H1 (cell line): ENCODE measurements around the gene ITPKB. TPM values are rescaled to one million over a fixed set of nuclear protein-coding genes. Genes with fewer than 3 reads are reported as not detected.

Source experiments
- CTCF ChIA-PET: fragments of 300-600 bp; sonication (Branson Sonifier 250); formaldehyde crosslinking; loops from one replicate; lab custom pipeline; 2021; ENCODE audit not compliant: partially characterized antibody; lab: Charles Lee
- POLR2A ChIA-PET: fragments of 300-600 bp; sonication (Branson Sonifier 250); formaldehyde crosslinking; loops from one replicate; lab custom pipeline; 2021; ENCODE audit warnings: inconsistent platforms; ENCODE audit not compliant: partially characterized antibody; lab: Charles Lee
- DNase-seq, 2 experiments: peaks; one replicate each; pipeline versions ENCODE4 v3.0.0 to v3.0.0-alpha.2; 2010 to 2022; ENCODE audit warnings: low spot score in 2 of 2, low read depth in 1 of 2, mixed read lengths in 1 of 2
- FAIRE-seq: peaks from 2 replicates; lab custom pipeline; 2011; peaks lifted over from hg19 to GRCh38; lab: Jason Lieb, UNC
- H2AFZ ChIP-seq: 2 replicates; pipeline ENCODE4 v1.8.1; 2012; ENCODE audit warnings: low read length, inconsistent platforms
- H2AK5ac ChIP-seq: 2 replicates; pipeline ENCODE4 v1.6.1; 2013; ENCODE audit warnings: low read depth, low read length
- H2BK120ac ChIP-seq: replicated peaks from 2 replicates; pipeline ENCODE3; 2013; ENCODE audit warnings: low read depth, low read length, inconsistent platforms
- H2BK12ac ChIP-seq: 2 replicates; pipeline ENCODE4 v1.6.1; 2013; ENCODE audit warnings: low read depth, low read length
- H2BK15ac ChIP-seq: 2 replicates; pipeline ENCODE4 v1.6.1; 2013; ENCODE audit warnings: low read length
- H2BK20ac ChIP-seq: 2 replicates; pipeline ENCODE4 v1.6.1; 2013; ENCODE audit warnings: low read length
- H2BK5ac ChIP-seq: 2 replicates; pipeline ENCODE4 v1.6.1; 2013; ENCODE audit warnings: low read depth, low read length
- H3K14ac ChIP-seq: 2 replicates; pipeline ENCODE4 v1.6.1; 2013; ENCODE audit warnings: inconsistent platforms; ENCODE audit not compliant: insufficient read length
- H3K18ac ChIP-seq: 2 replicates; pipeline ENCODE4 v1.6.1; 2013; ENCODE audit warnings: low read length; ENCODE audit errors: extremely low read depth
- H3K23ac ChIP-seq: 2 replicates; pipeline ENCODE4 v1.6.1; 2013; ENCODE audit warnings: inconsistent platforms; ENCODE audit not compliant: insufficient read length
- H3K23me2 ChIP-seq: 2 replicates; pipeline ENCODE4 v1.6.1; 2013; ENCODE audit warnings: low read depth, low read length
- H3K27ac ChIP-seq: 2 replicates; pipeline ENCODE4 v1.6.1; 2011; ENCODE audit warnings: low read depth, low read length, inconsistent platforms
- H3K27me3 ChIP-seq, 4 experiments: replicated peaks in 1 of 4; 1 replicate in 1 of 4; 2 replicates in 3 of 4; pipeline versions ENCODE4 v1.6.1 to v1.8.1; 2011 to 2013; ENCODE audit warnings: low read length in 3 of 4, mild to moderate bottlenecking in 3 of 4, inconsistent platforms in 2 of 4, mixed read lengths in 2 of 4, moderate library complexity in 1 of 4; ENCODE audit not compliant: control insufficient read depth in 3 of 4, insufficient read depth in 3 of 4; ENCODE audit errors: extremely low read depth in 1 of 4
- H3K36me3 ChIP-seq, 4 experiments: 2 replicates each; pipeline versions ENCODE4 v1.6.1 to v1.8.1; 2011 to 2013; ENCODE audit warnings: mild to moderate bottlenecking in 4 of 4, low read length in 3 of 4, moderate library complexity in 2 of 4, control low read depth in 1 of 4, inconsistent platforms in 1 of 4; ENCODE audit not compliant: insufficient read depth in 4 of 4, control insufficient read depth in 2 of 4
- H3K4ac ChIP-seq: replicated peaks from 2 replicates; pipeline ENCODE3; 2013; ENCODE audit warnings: low read length, low read depth, mixed read lengths, inconsistent platforms; ENCODE audit not compliant: insufficient read length
- H3K4me1 ChIP-seq, 4 experiments: replicated peaks in 1 of 4; 1 replicate in 1 of 4; 2 replicates in 3 of 4; pipeline versions ENCODE4 v1.6.1 to v1.8.1; 2011 to 2013; ENCODE audit warnings: low read length in 3 of 4, inconsistent platforms in 2 of 4, mixed read lengths in 1 of 4; ENCODE audit not compliant: insufficient read depth in 4 of 4, control insufficient read depth in 3 of 4
- H3K4me2 ChIP-seq, 2 experiments: 2 replicates each; pipeline versions ENCODE4 v1.6.1 to v1.8.1; 2011 to 2013; ENCODE audit warnings: low read depth in 2 of 2, low read length in 2 of 2, control low read depth in 1 of 2, inconsistent platforms in 1 of 2, mild to moderate bottlenecking in 1 of 2; ENCODE audit not compliant: insufficient read depth in 1 of 2
- H3K4me3 ChIP-seq, 4 experiments: fragments of 200-600, 300-600 bp in 1 of 4; sonication (generic), shearing (Covaris generic), sonication (Bioruptor Twin) in 1 of 4; 2 replicates each; pipeline versions ENCODE4 v1.5.1 to v1.8.1; 2011 to 2016; ENCODE audit warnings: low read length in 4 of 4, low read depth in 3 of 4, control low read depth in 2 of 4, inconsistent platforms in 2 of 4, mild to moderate bottlenecking in 2 of 4, mixed read lengths in 1 of 4, moderate library complexity in 1 of 4; ENCODE audit not compliant: insufficient read depth in 2 of 4; ENCODE audit errors: extremely low read depth in 1 of 4
- H3K56ac ChIP-seq: replicated peaks from 2 replicates; pipeline ENCODE3; 2013; ENCODE audit warnings: low read depth, mild to moderate bottlenecking, mixed read lengths, low read length, inconsistent platforms; ENCODE audit not compliant: insufficient read length
- H3K79me1 ChIP-seq: 2 replicates; pipeline ENCODE4 v1.6.1; 2013; ENCODE audit warnings: low read depth, low read length, control low read depth
- H3K79me2 ChIP-seq, 2 experiments: 2 replicates each; pipeline versions ENCODE4 v1.6.1 to v1.8.1; 2012 to 2013; ENCODE audit warnings: low read length in 2 of 2, mild to moderate bottlenecking in 2 of 2, inconsistent platforms in 1 of 2; ENCODE audit not compliant: insufficient read depth in 2 of 2, control insufficient read depth in 1 of 2
- H3K9ac ChIP-seq, 4 experiments: replicated peaks in 1 of 4; 1 replicate in 1 of 4; 2 replicates in 3 of 4; pipeline versions ENCODE4 v1.6.1 to v1.8.1; 2011 to 2013; ENCODE audit warnings: low read depth in 3 of 4, low read length in 3 of 4, control low read depth in 2 of 4, mild to moderate bottlenecking in 2 of 4, moderate library complexity in 2 of 4, inconsistent platforms in 1 of 4; ENCODE audit errors: extremely low read depth in 1 of 4
- H3K9me3 ChIP-seq, 2 experiments: 2 replicates each; pipeline versions ENCODE4 v1.6.1 to v1.8.1; 2012 to 2013; ENCODE audit warnings: mild to moderate bottlenecking in 2 of 2, moderate library complexity in 2 of 2, control low read depth in 1 of 2, inconsistent platforms in 1 of 2, low read depth in 1 of 2, low read length in 1 of 2, mixed read lengths in 1 of 2; ENCODE audit not compliant: insufficient read depth in 2 of 2
- H4K20me1 ChIP-seq, 2 experiments: replicated peaks in 1 of 2; 2 replicates each; pipeline versions ENCODE3 to v1.8.1; 2011 to 2013; ENCODE audit warnings: inconsistent platforms in 2 of 2, low read length in 2 of 2, mild to moderate bottlenecking in 1 of 2; ENCODE audit not compliant: insufficient read depth in 2 of 2, control insufficient read depth in 1 of 2
- H4K5ac ChIP-seq: 2 replicates; pipeline ENCODE4 v1.6.1; 2013; ENCODE audit warnings: low read length, low read depth, mixed read lengths, inconsistent platforms; ENCODE audit not compliant: insufficient read length
- H4K8ac ChIP-seq: 2 replicates; pipeline ENCODE4 v1.8.0; 2013; ENCODE audit warnings: mild to moderate bottlenecking, moderate library complexity, low read length, inconsistent platforms; ENCODE audit not compliant: insufficient read depth; ENCODE audit errors: extremely low read depth
- H4K91ac ChIP-seq: replicated peaks from 2 replicates; pipeline ENCODE3; 2013; ENCODE audit warnings: low read length, mixed read lengths, inconsistent platforms; ENCODE audit not compliant: insufficient read length
- CEBPB ChIP-seq: IDR thresholded peaks from 2 replicates; pipeline ENCODE4 v1.6.1; 2012; ENCODE audit warnings: low read depth, low read length
- CHD1 ChIP-seq: IDR thresholded peaks from 2 replicates; pipeline ENCODE4 v1.6.1; 2012; ENCODE audit warnings: low read depth, low read length, improper control_type of control experiment
- EZH2 ChIP-seq: fragments of 200-600 bp; sonication (generic); IDR thresholded peaks from 2 replicates; pipeline ENCODE4 v1.7.1; 2012; ENCODE audit warnings: low read depth, mild to moderate bottlenecking, moderate library complexity, low read length, inconsistent platforms; ENCODE audit not compliant: severe bottlenecking
- GABPA ChIP-seq: IDR thresholded peaks from 2 replicates; pipeline ENCODE4 v1.6.1; 2011; ENCODE audit warnings: mild to moderate bottlenecking, low read length, moderate library complexity, borderline replicate concordance; ENCODE audit not compliant: insufficient read depth
- GTF2F1 ChIP-seq: IDR thresholded peaks from 2 replicates; pipeline ENCODE4 v1.6.1; 2012; ENCODE audit warnings: low read depth, low read length, improper control_type of control experiment, borderline replicate concordance
- HDAC2 ChIP-seq, 2 experiments: fragments of 300-600 bp in 1 of 2; sonication (generic) in 1 of 2; IDR thresholded peaks; 2 replicates each; pipeline ENCODE4 v1.6.1; 2011 to 2012; ENCODE audit warnings: low read depth in 2 of 2, low read length in 2 of 2, mild to moderate bottlenecking in 2 of 2, moderate library complexity in 2 of 2, borderline replicate concordance in 1 of 2, inconsistent platforms in 1 of 2
- POU5F1 ChIP-seq: IDR thresholded peaks from 2 replicates; pipeline ENCODE4 v1.6.1; 2011; ENCODE audit warnings: low read depth, mild to moderate bottlenecking, low read length, moderate library complexity
- RBBP5 ChIP-seq: IDR thresholded peaks from 2 replicates; pipeline ENCODE4 v1.7.1; 2012; ENCODE audit warnings: low read depth, mild to moderate bottlenecking, inconsistent platforms, low read length, moderate library complexity, borderline replicate concordance
- SAP30 ChIP-seq: fragments of 300-600 bp; sonication (generic); IDR thresholded peaks from 2 replicates; pipeline ENCODE4 v1.7.1; 2012; ENCODE audit warnings: low read length, moderate library complexity, mild to moderate bottlenecking, inconsistent platforms; ENCODE audit not compliant: insufficient read depth, insufficient replicate concordance
- SP1 ChIP-seq: IDR thresholded peaks from 2 replicates; pipeline ENCODE4 v1.6.1; 2011; ENCODE audit warnings: low read depth, low read length
- TAF7 ChIP-seq: optimal IDR thresholded peaks from 2 replicates; pipeline ENCODE3; 2011; ENCODE audit warnings: low read depth, mild to moderate bottlenecking, inconsistent platforms, low read length, moderate library complexity, borderline replicate concordance
- TCF12 ChIP-seq: IDR thresholded peaks from 2 replicates; pipeline ENCODE4 v1.6.1; 2011; ENCODE audit warnings: low read depth, mild to moderate bottlenecking, low read length
- WGBS, 2 experiments: shearing (Covaris generic) in 1 of 2; methylation state at CpG; one replicate each; pipeline versions ENCODE4 v1.1.6 to v1.1.7; 2013 to 2015; ENCODE audit warnings: low lambda C conversion rate in 2 of 2, mixed read lengths in 2 of 2, inconsistent platforms in 1 of 2, low coverage in 1 of 2, missing lambda C conversion rate in 1 of 2; ENCODE audit not compliant: insufficient replicate concordance in 2 of 2, insufficient coverage in 1 of 2, insufficient read length in 1 of 2; ENCODE audit errors: extremely low coverage in 1 of 2, missing lambda C conversion rate in 1 of 2; 5-methylcytosine and 5-hydroxymethylcytosine counted together
- polyA plus RNA-seq, 7 experiments: library from polyadenylated mRNA; depleted of rRNA in 3 of 7; stranded (reverse) in 5 of 7; unstranded in 2 of 7; fragments of >200 nt in 5 of 7; fragments of 200-250 nt in 2 of 7; gene quantifications; 1 replicate in 5 of 7; 2 replicates in 1 of 7; 4 replicates in 1 of 7; pipeline versions ENCODE4 v1.2.1 to v1.2.3, GENCODE V29; 2011 to 2013; ENCODE audit warnings: missing spikeins in 2 of 7, mixed read lengths in 2 of 7
- total RNA-seq: library from RNA; stranded (reverse); fragmentation: NEBNext Ultra II Directional; extraction: Animal tissue kit (Norgen Biotek cat#: 25700); gene quantifications from 2 replicates; pipeline ENCODE4 v1.2.1, GENCODE V29; 2021

Gene ITPKB
- total and polyA plus RNA-seq, 2 of the 8 experiments (the other 6 are each of a cell fraction or from before 2014, with no cell fraction given), result 1.7 to 4.8 TPM

- H2BK120ac ChIP-seq, result no peak overlapping the region
- no peak for FAIRE-seq
- no peaks in the 10 kb centered on the region for H3K9me3 ChIP-seq
- H3K79me2 ChIP-seq, result no peaks in the 10 kb centered on the region
- no peak overlapping the region for H3K4me2 ChIP-seq
- H3K36me3 ChIP-seq, result no peaks in the 10 kb centered on the region
- H3K4me3 ChIP-seq, result no peak overlapping the region
- no peak overlapping the region for H2AFZ ChIP-seq
- H4K5ac ChIP-seq, result no peak overlapping the region
- H2BK12ac ChIP-seq, result no peak overlapping the region
- no peak overlapping the region for H4K91ac ChIP-seq
- no peak overlapping the region for H3K18ac ChIP-seq
- ChIA-PET CTCF (interaction anchor here (0.7 to 2.4 kb wide), 3 partner anchors 8 to 44 kb away, joined by 3 to 5 read pairs (median 4); no protein-coding TSS in a partner anchor), POLR2A (interaction anchor here (1.6 kb wide), 2 partner anchors 14 to 63 kb away, joined by 3 read pairs; no protein-coding TSS in a partner anchor)
- H3K4me1 ChIP-seq, result peaks cover 0 to 5% (median 3%) of the 10 kb centered on the region in 4 experiments; a peak in 5 of 7 replicates
- no peak overlapping the region for H3K56ac ChIP-seq
- no peaks in the 10 kb centered on the region; a peak in 1 of 7 replicates for H3K27me3 ChIP-seq
- H4K20me1 ChIP-seq, result no peaks in the 10 kb centered on the region
- no peak overlapping the region for H3K9ac ChIP-seq
- no peak overlapping the region for H3K14ac ChIP-seq
- peaks cover 1% of the 10 kb centered on the region; the same call in 1 of the 2 replicates for H3K23me2 ChIP-seq
- H3K4ac ChIP-seq, result no peak overlapping the region
- H2BK15ac ChIP-seq, result no peak overlapping the region
- no peak overlapping the region for H2BK20ac ChIP-seq
- no peak for DNase-seq
- H2AK5ac ChIP-seq, result no peak overlapping the region
- WGBS, 2 experiments, result 92% methylated on average over 5 of the region's 7 CpGs; no CpG with 5 or more reads in 1 of the 2 experiments
- no peak overlapping the region for H2BK5ac ChIP-seq
- H4K8ac ChIP-seq, result no peak overlapping the region
- no peak overlapping the region for H3K23ac ChIP-seq
- TF ChIP-seq GABPA, result no peak
- no peak for TF ChIP-seq TCF12
- TF ChIP-seq EZH2, result no peak
- no peak for TF ChIP-seq SAP30
- TF ChIP-seq POU5F1, result no peak
- TF ChIP-seq RBBP5, result no peak
- no peak for TF ChIP-seq TAF7
- TF ChIP-seq HDAC2 (IDR thresholded peaks at IDR 0.05; ENCODE audit: borderline replicate concordance in 1 of 2, low read depth in 2 of 2, low read length in 2 of 2), result no peak
- no peak for TF ChIP-seq GTF2F1
- no peak for TF ChIP-seq CHD1
- TF ChIP-seq SP1, result no peak
- no peak for TF ChIP-seq CEBPB
- no peak overlapping the region for H3K27ac ChIP-seq
- H3K79me1 ChIP-seq, result no peaks in the 10 kb centered on the region; the same call in 1 of the 2 replicates
Measured at GRCh38 chr1:226670073-226670472, 69.0 kb downstream of the ITPKB start.
